GM19193 (cell line): ENCODE data around the gene TPBG.

Experiments used
- POLR2A ChIP-seq: IDR thresholded peaks from 4 replicates; pipeline ENCODE4 v1.6.1; 2011; ENCODE audit not compliant: insufficient read depth, insufficient read length; ENCODE audit errors: extremely low read depth

The TPBG gene

GRCh38 chr6:82363428-82364086, at the start of gene TPBG:
Gene TPBG, plus strand, starts transcription at chr6:82363817. Its CDS starts 1,145 bp downstream, at chr6:82364962.
- no peak for TF ChIP-seq POLR2A

GRCh38 chr6:82322386-82322785, 41.2 kb upstream of the TPBG start:
- TF ChIP-seq POLR2A, result no peak

- TF ChIP-seq POLR2A, result no peak
Measured at GRCh38 chr6:82329766-82330165, 33.9 kb upstream of the TPBG start.

GRCh38 chr6:82330171-82330804, 33.3 kb upstream of the TPBG start:
- no peak for TF ChIP-seq POLR2A

GRCh38 chr6:82331031-82331773, 32.4 kb upstream of the TPBG start:
- no peak for TF ChIP-seq POLR2A

- no peak for TF ChIP-seq POLR2A
Measured at GRCh38 chr6:82333781-82334180, 29.8 kb upstream of the TPBG start.

GRCh38 chr6:82337688-82338257, 25.8 kb upstream of the TPBG start:
- no peak for TF ChIP-seq POLR2A

- TF ChIP-seq POLR2A, result no peak
Measured at GRCh38 chr6:82348130-82348529, 15.5 kb upstream of the TPBG start.

GRCh38 chr6:82353848-82354247, 9.8 kb upstream of the TPBG start:
- no peak for TF ChIP-seq POLR2A

GRCh38 chr6:82360552-82360951, 3.1 kb upstream of the TPBG start:
- TF ChIP-seq POLR2A, result no peak

- no peak for TF ChIP-seq POLR2A
Measured at GRCh38 chr6:82361631-82362030, 2.0 kb upstream of the TPBG start.

GRCh38 chr6:82362144-82362543, 1.5 kb upstream of the TPBG start:
- TF ChIP-seq POLR2A, result no peak

GRCh38 chr6:82362878-82363427, 664 bp upstream of the TPBG start:
- TF ChIP-seq POLR2A, result no peak

- TF ChIP-seq POLR2A, result no peak
Measured at GRCh38 chr6:82364087-82365015, 734 bp downstream of the TPBG start.

- TF ChIP-seq POLR2A, result no peak
Measured at GRCh38 chr6:82365016-82365795, 1.6 kb downstream of the TPBG start.
